HepG2 (cell line): ENCODE measurements around the gene KHK. TPM values are rescaled to one million over a fixed set of nuclear protein-coding genes. Genes with fewer than 3 reads are reported as not detected.

ENCODE experiments used
- CC2D1A ChIP-seq: sonication (generic); formaldehyde crosslinking; IDR thresholded peaks from 2 replicates; pipeline ENCODE4 v1.8.1; 2023; ENCODE audit warnings: mild to moderate bottlenecking, missing genetic modification reagents
- CREM ChIP-seq, 2 experiments: sonication (generic) in 1 of 2; formaldehyde crosslinking in 1 of 2; IDR thresholded peaks; 2 replicates each; pipeline versions ENCODE4 v1.4.0 to v1.6.1; 2016 to 2020; ENCODE audit warnings: antibody characterized with exemption in 1 of 2, mild to moderate bottlenecking in 1 of 2, missing genetic modification reagents in 1 of 2
- DMTF1 ChIP-seq: sonication (generic); formaldehyde crosslinking; IDR thresholded peaks from 2 replicates; pipeline ENCODE4 v1.4.0; 2020; ENCODE audit warnings: mild to moderate bottlenecking, missing genetic modification reagents
- FOXJ3 ChIP-seq: sonication (generic); formaldehyde crosslinking; IDR thresholded peaks from 2 replicates; pipeline ENCODE4 v1.4.0; 2020; ENCODE audit warnings: missing genetic modification reagents, mild to moderate bottlenecking, borderline replicate concordance
- HMGA1 ChIP-seq: sonication (generic); formaldehyde crosslinking; conservative IDR thresholded peaks from 2 replicates; pipeline ENCODE4 v1.4.0; 2020; ENCODE audit warnings: missing genetic modification reagents
- HMGXB3 ChIP-seq: sonication (generic); formaldehyde crosslinking; IDR thresholded peaks from 2 replicates; pipeline ENCODE4 v1.4.0; 2020; ENCODE audit warnings: missing genetic modification reagents, borderline replicate concordance
- HNF4A ChIP-seq: sonication (generic); formaldehyde crosslinking; IDR thresholded peaks from 2 replicates; pipeline ENCODE4 v1.4.0; 2020; ENCODE audit warnings: missing genetic modification reagents
- ISX ChIP-seq: sonication (generic); formaldehyde crosslinking; conservative IDR thresholded peaks from 2 replicates; pipeline ENCODE4 v1.5.0; 2020; ENCODE audit warnings: missing genetic modification reagents
- KDM5B ChIP-seq: sonication (generic); formaldehyde crosslinking; IDR thresholded peaks from 2 replicates; pipeline ENCODE4 v1.4.0; 2020; ENCODE audit warnings: missing genetic modification reagents, mild to moderate bottlenecking, borderline replicate concordance
- PHF20 ChIP-seq: sonication (generic); formaldehyde crosslinking; IDR thresholded peaks from 2 replicates; pipeline ENCODE4 v1.5.0; 2020; ENCODE audit warnings: mild to moderate bottlenecking, missing genetic modification reagents
- RBM39 ChIP-seq: fragments of 200-400 bp; formaldehyde crosslinking; IDR thresholded peaks from one replicate; pipeline ENCODE4 v1.6.1; 2018; ENCODE audit warnings: antibody characterized with exemption, mild to moderate bottlenecking, low read depth, low read length; ENCODE audit not compliant: poor library complexity, severe bottlenecking
- TSC22D2 ChIP-seq: sonication (generic); formaldehyde crosslinking; IDR thresholded peaks from 2 replicates; pipeline ENCODE4 v1.5.1; 2020; ENCODE audit warnings: missing genetic modification reagents, mild to moderate bottlenecking, borderline replicate concordance
- ZNF710 ChIP-seq: sonication (generic); formaldehyde crosslinking; IDR thresholded peaks from 2 replicates; pipeline ENCODE4 v1.5.0; 2020; ENCODE audit warnings: mild to moderate bottlenecking, missing genetic modification reagents, borderline replicate concordance
- ZNF749 ChIP-seq: sonication (generic); formaldehyde crosslinking; IDR thresholded peaks from 2 replicates; pipeline ENCODE4 v1.8.0; 2022; ENCODE audit warnings: mild to moderate bottlenecking, missing genetic modification reagents, moderate library complexity, borderline replicate concordance
- ZNF800 ChIP-seq: sonication (generic); formaldehyde crosslinking; IDR thresholded peaks from 2 replicates; pipeline ENCODE4 v1.4.0; 2020; ENCODE audit warnings: missing genetic modification reagents
- polyA plus RNA-seq, 8 experiments: library from polyadenylated mRNA; depleted of rRNA in 3 of 8; stranded (reverse) in 7 of 8; unstranded in 1 of 8; fragments of >200 nt; fragmentation: Illumina TruSeq in 4 of 8; extraction: Trizol in 4 of 8; gene quantifications; 2 replicates each; pipeline versions ENCODE4 v1.2.1 to v1.2.3, GENCODE V29; 2011 to 2016; ENCODE audit warnings: low read depth in 4 of 8, missing spikeins in 1 of 8, mixed read lengths in 1 of 8; ENCODE audit not compliant: insufficient read depth in 1 of 8
- total RNA-seq, 5 experiments: library from RNA; depleted of rRNA; stranded (reverse); fragments of >200 nt; fragmentation: Illumina TruSeq; extraction: Trizol; gene quantifications; 2 replicates each; pipeline ENCODE4 v1.2.3, GENCODE V29; 2016; ENCODE audit warnings: low read depth in 1 of 5

KHK gene
- total and polyA plus RNA-seq, 2 of the 13 experiments (the other 11 are each of a cell fraction or from before 2014, with no cell fraction given): 40.9 to 99.2 TPM

- TF ChIP-seq ZNF710 (0 out of 2 replicates have a peak, but pooled peaks have one; percentile 26), CC2D1A (CRISPR knock-in tag) (peak; percentile 99; the same call in 1 of the 2 replicates), FOXJ3 (CRISPR knock-in tag) (peak; percentile 80), KDM5B (peak; percentile 74; the same call in 1 of the 2 replicates), PHF20 (CRISPR knock-in tag) (peak; percentile 82), HMGA1 (no peak), RBM39 (no peak), CREM (IDR thresholded peaks at IDR 0.05) (no peak; the same call in 1 of the 2 replicates), CREM (CRISPR knock-in tag; IDR thresholded peaks at IDR 0.05) (no peak), HNF4A (CRISPR knock-in tag) (no peak; the same call in 1 of the 2 replicates), HMGXB3 (peak; percentile 100), ZNF749 (no peak; the same call in 1 of the 2 replicates), ZNF800 (CRISPR knock-in tag) (peak; percentile 54; the same call in 1 of the 2 replicates), DMTF1 (CRISPR knock-in tag) (peak; percentile 77; the same call in 1 of the 2 replicates), TSC22D2 (CRISPR knock-in tag) (peak; percentile 74; the same call in 1 of the 2 replicates), ISX (CRISPR knock-in tag) (peak; percentile 96)
Observed at GRCh38 chr2:27050996-27051901, 35.3 kb upstream of the KHK start, which contains the start of gene AGBL5 (continued).
